ENCODE results near the gene AGPAT3.

- no peak for TF ChIP-seq SP7 (tag by site-specific recombination; IDR thresholded peaks at IDR 0.05)
- TF ChIP-seq, protein P1, sequence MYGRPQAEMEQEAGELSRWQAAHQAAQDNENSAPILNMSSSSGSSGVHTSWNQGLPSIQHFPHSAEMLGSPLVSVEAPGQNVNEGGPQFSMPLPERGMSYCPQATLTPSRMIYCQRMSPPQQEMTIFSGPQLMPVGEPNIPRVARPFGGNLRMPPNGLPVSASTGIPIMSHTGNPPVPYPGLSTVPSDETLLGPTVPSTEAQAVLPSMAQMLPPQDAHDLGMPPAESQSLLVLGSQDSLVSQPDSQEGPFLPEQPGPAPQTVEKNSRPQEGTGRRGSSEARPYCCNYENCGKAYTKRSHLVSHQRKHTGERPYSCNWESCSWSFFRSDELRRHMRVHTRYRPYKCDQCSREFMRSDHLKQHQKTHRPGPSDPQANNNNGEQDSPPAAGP (tag by site-specific recombination; IDR thresholded peaks at IDR 0.05), result no peak
- TF ChIP-seq ZBTB20 (tag by site-specific recombination; IDR thresholded peaks at IDR 0.05), result no peak
- no peak for TF ChIP-seq ZNF558 (tag by site-specific recombination; IDR thresholded peaks at IDR 0.05)
These were observed 39.6 kb upstream of the AGPAT3 start for GRCh38 chr21:43825242-43825935.
